Psoas muscle (tissue), 8 donors: ENCODE data around the gene ZNF607. TPM values are rescaled to one million over a fixed set of nuclear protein-coding genes. Genes with fewer than 3 reads are reported as not detected.

Experiments
- ATAC-seq, 4 donors: fragments of 200-7000 bp; cut with Tn5 transposase; one replicate each; pipeline ENCODE4 v1.9.1; 2020; ENCODE audit warnings: moderate library complexity in 3 of 4, mild to moderate bottlenecking in 2 of 4
- DNase-seq, 2 donors: peaks; one replicate each; pipeline ENCODE4 v3.0.0-alpha.2; 2020
- H3K27ac ChIP-seq: fragments of 200-600 bp; one replicate; pipeline ENCODE4 v1.8.0; 2022
- H3K27me3 ChIP-seq, 3 donors: fragments of 200-600 bp in 1 of 3; one replicate each; pipeline versions ENCODE4 v1.6.1 to v1.8.0; 2013 to 2022; ENCODE audit warnings: low read length in 2 of 3, mild to moderate bottlenecking in 2 of 3, moderate library complexity in 1 of 3; ENCODE audit not compliant: insufficient read depth in 3 of 3
- H3K36me3 ChIP-seq, 2 donors: fragments of 200-600 bp in 1 of 2; one replicate each; pipeline versions ENCODE4 v1.6.1 to v1.8.0; 2013 to 2022; ENCODE audit warnings: low read depth in 1 of 2, mild to moderate bottlenecking in 1 of 2, moderate library complexity in 1 of 2; ENCODE audit not compliant: insufficient read depth in 1 of 2
- H3K4me1 ChIP-seq: fragments of 200-600 bp; one replicate; pipeline ENCODE4 v1.8.0; 2022
- H3K4me3 ChIP-seq: fragments of 200-600 bp; one replicate; pipeline ENCODE4 v1.8.0; 2022; ENCODE audit warnings: mild to moderate bottlenecking
- H3K9me3 ChIP-seq: fragments of 200-600 bp; one replicate; pipeline ENCODE4 v1.8.0; 2022
- CTCF ChIP-seq: fragments of 200-600 bp; IDR thresholded peaks from one replicate; pipeline ENCODE4 v1.8.0; 2022; ENCODE audit warnings: antibody characterized with exemption
- WGBS, 3 donors: extraction: QIAGEN DNeasy Blood & Tissue Kit; methylation state at CpG; one replicate each; pipeline versions ENCODE4 v1.1.6 to v1.1.7; 2013; 5-methylcytosine and 5-hydroxymethylcytosine counted together
- intact Hi-C, 2 donors: fragments of 100-400 bp; cut with DNase I; formaldehyde crosslinking; loops; one replicate each; pipeline versions ENCODE4 v1.11.0 to v1.14.2; 2022
- polyA plus RNA-seq, 3 donors: library from polyadenylated mRNA; stranded (reverse); fragments of 200-250 nt; gene quantifications; one replicate each; pipeline ENCODE4 v1.2.3, GENCODE V29; 2013
- total RNA-seq, 4 donors: library from RNA; stranded (reverse); fragmentation: NEBNext Ultra II Directional in 2 of 4; extraction: Animal tissue kit (Norgen Biotek cat#: 25700) in 2 of 4; gene quantifications; one replicate each; pipeline versions ENCODE4 v1.2.1 to v1.2.4, GENCODE V29; 2021 to 2023
- donor health status: healthy with polysubstance abuse.
- donor health status: DM: no; HTN: no; CAD: no; lungs with moderate emphysema.
- donor health status: Bipolar disorder and iron deficiency.
- donor health status: healthy.
- donor health status: DM: yes; HTN: yes; CAD: no.
- donor health status: DM: no; HTN: no; CAD: no.
- donor health status: DM: no; HTN: no; CAD: no.
- donor health status: DM: yes; HTN: yes; CAD: no.

ZNF607 gene
- total and polyA plus RNA-seq, 7 donors, result 1.2 to 5.8 (median 1.5) TPM

GRCh38 chr19:37698216-37698615, 21.3 kb downstream of the ZNF607 start:
- TF ChIP-seq CTCF, result no peak
- H3K9me3 ChIP-seq, result peaks cover 41% of the 10 kb centered on the region
- H3K4me1 ChIP-seq, result no peaks in the 10 kb centered on the region
- WGBS, 3 donors, result 39 to 52% (median 45%) methylated on average over 6 of the region's 6 CpGs
- intact Hi-C loops, result no loop called here
- no peak overlapping the region for H3K27ac ChIP-seq
- DNase-seq (no peak), ATAC-seq (no peak)
- H3K36me3 ChIP-seq, result peaks cover 6 to 43% of the 10 kb centered on the region in 2 donors
- no peaks in the 10 kb centered on the region for H3K27me3 ChIP-seq
- no peak overlapping the region for H3K4me3 ChIP-seq

GRCh38 chr19:37695144-37695899, 24.2 kb downstream of the ZNF607 start:
- no peak overlapping the region for H3K27ac ChIP-seq
- no peak overlapping the region for H3K4me3 ChIP-seq
- H3K27me3 ChIP-seq, result no peaks in the 10 kb centered on the region
- peaks cover 3% of the 10 kb centered on the region for H3K4me1 ChIP-seq
- DNase-seq (no peak), ATAC-seq (no peak)
- peaks cover 30% of the 10 kb centered on the region for H3K9me3 ChIP-seq
- H3K36me3 ChIP-seq, result peaks cover 6 to 33% of the 10 kb centered on the region in 2 donors
- 80 to 86% (median 83%) methylated on average over 3 of the region's 3 CpGs for WGBS, 3 donors
- intact Hi-C loops, result no loop called here
- no peak for TF ChIP-seq CTCF

- peaks cover 0 to 24% of the 10 kb centered on the region in 2 donors for H3K36me3 ChIP-seq
- no peak overlapping the region for H3K27ac ChIP-seq
- WGBS, 3 donors, result 82% methylated on average over 11 of the region's 11 CpGs
- no peak for TF ChIP-seq CTCF
- peaks cover 3% of the 10 kb centered on the region for H3K4me1 ChIP-seq
- intact Hi-C loops, result loop anchor here in 1 of 2 donors (5.0 kb wide), 1 partner anchor 36 kb away; the partner anchor contains the start of gene ZFP30
- H3K4me3 ChIP-seq, result peak overlapping the region; percentile 72
- peaks cover 12% of the 10 kb centered on the region for H3K9me3 ChIP-seq
- ATAC-seq, result no peak
- no peaks in the 10 kb centered on the region for H3K27me3 ChIP-seq
- DNase-seq, result no peak
These were observed 26.5 kb downstream of the ZNF607 start for GRCh38 chr19:37692956-37693620.

GRCh38 chr19:37691881-37692504, 27.6 kb downstream of the ZNF607 start:
- peak; percentile 85 to 86 for DNase-seq
- H3K4me1 ChIP-seq, result peaks cover 3% of the 10 kb centered on the region
- peak overlapping the region; percentile 74 for H3K27ac ChIP-seq
- peak overlapping the region; percentile 72 for H3K4me3 ChIP-seq
- H3K36me3 ChIP-seq, result peaks cover 0 to 18% of the 10 kb centered on the region in 2 donors
- intact Hi-C loops, result loop anchor here in 1 of 2 donors (5.0 kb wide), 1 partner anchor 35 kb away; the partner anchor contains the start of gene ZFP30
- TF ChIP-seq CTCF, result no peak
- peak; percentile 73 to 97 (median 92) for ATAC-seq
- 1% methylated on average over 48 of the region's 48 CpGs for WGBS, 3 donors
- peaks cover 4% of the 10 kb centered on the region for H3K9me3 ChIP-seq
- no peaks in the 10 kb centered on the region for H3K27me3 ChIP-seq
